Thyroid gland (tissue), 4 donors: Measurements from ENCODE around the gene EFNA5. TPM values are rescaled to one million over a fixed set of nuclear protein-coding genes. Genes with fewer than 3 reads are reported as not detected.

ENCODE experiments used
- DNase-seq, 2 donors: peaks; one replicate each; pipeline ENCODE4 v3.0.0-alpha.2; 2019
- H3K27ac ChIP-seq, 3 donors: fragments of 200-600 bp; sonication (generic); 1 replicate in 2 of 3; 2 replicates in 1 of 3; pipeline ENCODE4 v1.5.1; 2016 to 2019; ENCODE audit warnings: mild to moderate bottlenecking in 1 of 3, moderate library complexity in 1 of 3
- H3K27me3 ChIP-seq: fragments of 200-600 bp; sonication (generic); one replicate; pipeline ENCODE4 v1.5.1; 2019
- H3K36me3 ChIP-seq, 2 donors: fragments of 200-600 bp; sonication (generic); one replicate each; pipeline ENCODE4 v1.5.1; 2016 to 2019
- H3K4me1 ChIP-seq, 2 donors: fragments of 200-600 bp; sonication (generic); one replicate each; pipeline ENCODE4 v1.5.1; 2017 to 2019
- H3K4me3 ChIP-seq, 3 donors: fragments of 200-600 bp; sonication (generic); replicated peaks in 1 of 3; 1 replicate in 2 of 3; 2 replicates in 1 of 3; pipeline ENCODE4 v1.5.1; 2016; ENCODE audit warnings: mild to moderate bottlenecking in 1 of 3
- H3K9me3 ChIP-seq: fragments of 200-600 bp; sonication (generic); one replicate; pipeline ENCODE4 v1.5.1; 2017
- CTCF ChIP-seq, 6 experiments: fragments of 200-600 bp in 3 of 6; fragments of 450-650 bp in 3 of 6; sonication (generic) in 3 of 6; IDR thresholded peaks; one replicate each; pipeline ENCODE4 v1.5.1; 2016 to 2019; ENCODE audit warnings: antibody characterized with exemption in 6 of 6, mild to moderate bottlenecking in 2 of 6, inconsistent platforms in 1 of 6, moderate library complexity in 1 of 6
- POLR2A ChIP-seq, 2 donors: fragments of 450-650 bp; IDR thresholded peaks; one replicate each; pipeline ENCODE4 v1.6.1; 2017; ENCODE audit warnings: antibody characterized with exemption in 2 of 2, mild to moderate bottlenecking in 2 of 2, moderate library complexity in 1 of 2
- WGBS, 2 donors: methylation state at CpG; one replicate each; pipeline ENCODE4 v1.1.5; 2017; 5-methylcytosine and 5-hydroxymethylcytosine counted together
- intact Hi-C: fragments of 100-400 bp; cut with DNase I; formaldehyde crosslinking; loops from one replicate; pipeline ENCODE4 v1.15.1; 2023
- total RNA-seq, 4 donors: library from RNA; depleted of rRNA; stranded (reverse); fragments of >200 nt; gene quantifications; one replicate each; pipeline ENCODE4 v1.2.3, GENCODE V29; 2016

The EFNA5 gene
- total RNA-seq, 4 donors from 2014 or later: 5.7 to 17.2 (median 6.4) TPM

DNA sequence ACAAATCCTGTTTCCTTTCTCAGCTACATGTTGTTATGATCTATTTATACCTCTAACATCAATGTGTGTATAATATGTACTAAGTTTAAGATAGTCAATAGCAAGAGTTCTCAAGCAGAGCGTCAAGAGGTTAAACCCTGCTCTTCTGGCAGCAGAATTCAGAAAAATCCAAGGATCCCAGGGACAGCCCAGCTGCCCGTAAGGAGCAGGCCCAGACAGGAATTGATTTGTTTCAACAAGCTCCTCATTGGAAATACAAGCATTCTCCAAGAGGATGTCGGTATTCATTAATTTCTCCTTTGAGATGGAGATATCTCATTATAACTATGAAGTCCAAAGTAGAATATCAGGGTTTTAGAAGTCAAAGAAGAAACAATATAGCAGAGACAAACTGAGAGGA is 14.9 kb downstream of the EFNA5 start:
- no peak overlapping the region for H3K27ac ChIP-seq

GRCh38 chr5:107654827-107655226 is 15.9 kb downstream of the EFNA5 start:
- WGBS, 2 donors: 94 to 98% methylated on average over 1 of the region's 1 CpG
- TF ChIP-seq POLR2A (IDR thresholded peaks at IDR 0.05) (no peak), CTCF (IDR thresholded peaks at IDR 0.05) (no peak)
- no peak overlapping the region for H3K4me3 ChIP-seq
- intact Hi-C loops: no loop called here
- no peak for DNase-seq
- no peak overlapping the region for H3K27ac ChIP-seq
- no peaks in the 10 kb centered on the region for H3K4me1 ChIP-seq
- no peaks in the 10 kb centered on the region for H3K36me3 ChIP-seq
- no peaks in the 10 kb centered on the region for H3K9me3 ChIP-seq
- no peaks in the 10 kb centered on the region for H3K27me3 ChIP-seq

More for the DNA sequence above, 14.9 kb downstream of the EFNA5 start:
- intact Hi-C loops: no loop called here
- WGBS, 2 donors: 71% methylated on average over 3 of the region's 3 CpGs
- no peaks in the 10 kb centered on the region for H3K36me3 ChIP-seq
- no peaks in the 10 kb centered on the region for H3K9me3 ChIP-seq
- H3K27me3 ChIP-seq: no peaks in the 10 kb centered on the region
- DNase-seq: no peak
- no peak overlapping the region for H3K4me3 ChIP-seq
- H3K4me1 ChIP-seq: no peaks in the 10 kb centered on the region
- TF ChIP-seq CTCF (IDR thresholded peaks at IDR 0.05) (no peak), POLR2A (IDR thresholded peaks at IDR 0.05) (no peak)

DNA sequence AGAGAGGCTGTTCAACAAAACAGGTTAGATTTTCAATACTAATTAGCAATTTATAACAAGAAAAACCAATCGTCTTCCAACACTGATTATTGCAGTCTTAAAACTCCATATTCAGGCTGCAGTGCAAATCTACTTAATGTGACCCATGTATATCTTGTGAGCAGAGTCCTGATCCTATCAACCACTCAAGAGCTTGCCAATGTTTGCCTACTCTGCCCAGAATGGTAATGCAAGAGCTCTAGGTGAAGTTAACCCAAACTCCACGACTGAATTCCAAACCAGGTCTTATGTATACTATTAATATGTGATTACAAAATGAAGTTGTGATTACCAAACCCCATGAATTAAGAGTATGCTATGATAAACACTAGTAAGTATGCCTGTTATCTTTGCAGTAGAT is 17.1 kb downstream of the EFNA5 start:
- no peak for DNase-seq
- H3K4me1 ChIP-seq: no peaks in the 10 kb centered on the region
- intact Hi-C loops: no loop called here
- no peaks in the 10 kb centered on the region for H3K9me3 ChIP-seq
- no peak for TF ChIP-seq POLR2A (IDR thresholded peaks at IDR 0.05)
- TF ChIP-seq CTCF (IDR thresholded peaks at IDR 0.05): no peak
- H3K27me3 ChIP-seq: no peaks in the 10 kb centered on the region
- H3K4me3 ChIP-seq: no peak overlapping the region
- no peak overlapping the region for H3K27ac ChIP-seq
- 45 to 48% methylated on average over 2 of the region's 2 CpGs for WGBS, 2 donors
- no peaks in the 10 kb centered on the region for H3K36me3 ChIP-seq

GRCh38 chr5:107652839-107653607 is 17.7 kb downstream of the EFNA5 start:
- Histone ChIP-seq H3K4me3 (no peak overlapping the region), H3K27ac (no peak overlapping the region), H3K4me1 (no peaks in the 10 kb centered on the region), H3K9me3 (no peaks in the 10 kb centered on the region), H3K27me3 (no peaks in the 10 kb centered on the region), H3K36me3 (no peaks in the 10 kb centered on the region)
- TF ChIP-seq CTCF (IDR thresholded peaks at IDR 0.05): no peak
- TF ChIP-seq POLR2A (IDR thresholded peaks at IDR 0.05): no peak
- 64 to 74% methylated on average over 4 of the region's 4 CpGs for WGBS, 2 donors
- intact Hi-C loops: no loop called here
- DNase-seq: no peak

- Histone ChIP-seq H3K27ac (no peak overlapping the region), H3K36me3 (no peaks in the 10 kb centered on the region), H3K4me1 (no peaks in the 10 kb centered on the region), H3K27me3 (no peaks in the 10 kb centered on the region), H3K9me3 (no peaks in the 10 kb centered on the region), H3K4me3 (no peak overlapping the region)
- 80 to 84% methylated on average over 1 of the region's 1 CpG for WGBS, 2 donors
- no peak for DNase-seq
- TF ChIP-seq CTCF (IDR thresholded peaks at IDR 0.05): no peak
- TF ChIP-seq POLR2A (IDR thresholded peaks at IDR 0.05): no peak
- intact Hi-C loops: no loop called here
These were observed 18.3 kb downstream of the EFNA5 start for GRCh38 chr5:107652408-107652807.
